ENCODE data around the gene SCGB1A1.

Gene SCGB1A1

GRCh38 chr11:62431171-62431901 lies 12.5 kb downstream of the SCGB1A1 start:
- TF ChIP-seq CTCF (IDR thresholded peaks at IDR 0.05; ENCODE audit: insufficient read depth, low read depth, low read length, missing control alignments): no peak
- H3K4me3 ChIP-seq (ENCODE audit: low read depth, low read length): no peak overlapping the region
- DNase-seq (ENCODE audit: low read depth): no peak

DNA sequence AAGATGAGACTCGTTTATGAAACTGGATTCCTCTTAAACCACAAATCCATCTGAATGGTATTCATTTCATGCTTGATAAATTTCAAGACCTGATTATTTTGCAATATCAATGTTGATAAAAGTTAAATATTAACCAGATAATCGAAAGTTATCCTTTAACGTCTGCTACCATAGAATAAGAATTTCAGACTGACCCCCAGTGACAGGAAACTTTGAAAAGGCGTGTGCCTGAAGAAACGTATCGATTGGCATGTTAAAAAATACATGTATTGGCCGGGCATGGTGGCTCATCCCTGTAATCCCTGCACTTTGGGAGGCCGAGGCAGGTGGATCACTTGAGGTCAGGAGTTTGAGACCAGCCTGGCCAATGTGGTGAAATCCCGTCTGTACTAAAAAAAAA lies 13.9 kb downstream of the SCGB1A1 start:
- no peak for DNase-seq (ENCODE audit: low read depth)
- no peak for TF ChIP-seq CTCF (IDR thresholded peaks at IDR 0.05; ENCODE audit: insufficient read depth, low read depth, low read length, missing control alignments)
- H3K4me3 ChIP-seq (ENCODE audit: low read depth, low read length): no peak overlapping the region

- TF ChIP-seq CTCF (IDR thresholded peaks at IDR 0.05; ENCODE audit: insufficient read depth, low read depth, low read length, missing control alignments): no peak
- no peak for DNase-seq (ENCODE audit: low read depth)
- no peak overlapping the region for H3K4me3 ChIP-seq (ENCODE audit: low read depth, low read length)
Measured at GRCh38 chr11:62433141-62433903, 14.5 kb downstream of the SCGB1A1 start.

DNA sequence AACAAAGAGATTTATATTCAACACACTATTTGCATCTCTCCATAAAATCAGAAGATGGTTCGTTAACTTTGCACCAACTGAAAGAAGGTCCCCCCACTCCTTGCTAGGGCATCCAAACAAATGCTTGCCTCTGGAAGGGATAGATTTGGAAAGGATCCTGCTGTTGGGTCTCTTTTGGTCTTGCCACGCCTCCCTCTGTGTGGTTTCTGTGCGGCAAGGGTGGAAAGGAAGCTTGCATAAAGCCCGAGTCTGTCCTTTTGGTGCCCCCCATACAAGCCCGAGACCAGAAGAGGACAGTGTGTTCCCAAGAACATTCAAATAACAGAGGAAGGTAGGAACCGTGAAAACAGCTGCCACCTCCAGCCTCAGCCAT lies 15.1 kb downstream of the SCGB1A1 start:
- DNase-seq (ENCODE audit: low read depth): no peak
- no peak for TF ChIP-seq CTCF (IDR thresholded peaks at IDR 0.05; ENCODE audit: insufficient read depth, low read depth, low read length, missing control alignments)
- no peak overlapping the region for H3K4me3 ChIP-seq (ENCODE audit: low read depth, low read length)

DNA sequence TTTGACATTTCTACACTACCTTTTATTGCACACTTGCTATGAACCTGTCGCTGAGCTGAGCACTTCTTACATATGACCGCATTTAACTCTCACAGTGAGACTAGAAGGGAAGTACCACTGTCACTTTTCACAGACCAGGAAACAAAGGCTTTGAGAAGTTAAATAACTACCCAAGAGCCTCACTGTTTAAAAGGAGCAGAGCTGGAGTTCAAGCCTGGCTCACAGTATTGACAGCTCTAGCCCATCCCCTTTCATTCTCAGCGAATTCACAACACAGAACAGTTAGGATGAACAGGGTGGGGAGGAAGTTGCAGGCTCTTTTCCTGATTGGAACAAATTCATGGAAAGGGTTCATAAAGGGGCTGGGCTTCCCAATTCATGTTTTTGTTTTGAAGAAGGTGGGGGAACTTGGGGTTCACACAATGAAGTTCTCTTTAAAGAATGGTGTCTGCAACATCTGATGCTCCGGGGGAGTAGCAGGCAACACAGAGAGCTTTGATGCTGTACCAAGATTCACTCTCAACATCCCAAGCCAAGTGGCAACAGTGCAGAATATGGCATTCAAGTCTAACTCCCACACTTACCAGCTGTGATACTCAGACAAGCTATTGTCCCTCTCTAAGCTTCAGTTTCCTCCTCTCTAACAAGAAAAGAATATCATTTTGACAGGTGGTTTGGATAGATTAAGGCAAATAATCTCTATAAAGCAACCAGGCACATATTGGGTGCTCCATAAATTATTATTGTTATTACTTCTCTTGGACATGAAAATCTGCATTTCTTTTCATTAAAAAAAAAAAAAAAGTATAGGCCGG lies 17.2 kb downstream of the SCGB1A1 start:
- no peak for TF ChIP-seq CTCF (IDR thresholded peaks at IDR 0.05; ENCODE audit: insufficient read depth, low read depth, low read length, missing control alignments)
- no peak overlapping the region for H3K4me3 ChIP-seq (ENCODE audit: low read depth, low read length)
- no peak for DNase-seq (ENCODE audit: low read depth)

DNA sequence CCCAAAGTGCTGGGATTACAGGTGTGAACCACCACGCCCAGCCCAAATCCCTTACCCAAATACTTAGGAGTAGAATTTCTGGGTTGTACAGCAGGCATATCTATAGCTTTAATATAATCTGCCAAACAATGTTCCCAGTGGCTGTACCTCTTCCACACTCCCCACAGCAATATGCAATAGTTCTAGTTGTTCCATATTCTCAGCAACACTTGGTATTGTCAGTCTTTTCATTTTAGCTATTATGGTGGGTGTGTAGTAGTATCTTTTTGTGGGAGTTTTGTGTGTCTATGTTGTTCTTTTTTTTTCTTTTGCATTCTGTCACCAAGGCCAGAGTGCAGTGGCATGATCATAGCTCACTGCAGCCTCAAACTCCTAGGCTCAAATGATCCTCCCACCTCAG lies 18.8 kb downstream of the SCGB1A1 start:
- DNase-seq (ENCODE audit: low read depth): no peak
- H3K4me3 ChIP-seq (ENCODE audit: low read depth, low read length): no peak overlapping the region
- TF ChIP-seq CTCF (IDR thresholded peaks at IDR 0.05; ENCODE audit: insufficient read depth, low read depth, low read length, missing control alignments): no peak

Data from GM12865 (cell line).